HG03520 (cell line): Measurements from ENCODE around the gene MEMO1.
"Not testable (repeated sequence)": the region's sequence is repeated elsewhere in the genome, so short reads cannot be mapped to it uniquely, and the experiment has no call there.

ENCODE experiments used
- ATAC-seq: cut with Tn5 transposase; IDR thresholded peaks from one replicate; pipeline ENCODE4 v1.9.1; 2021; ENCODE audit warnings: mild to moderate bottlenecking, moderate library complexity; ENCODE audit not compliant: unreplicated experiment

Gene MEMO1

GRCh38 chr2:31998731-31999383 lies 12.0 kb downstream of the MEMO1 start:
- no peak for ATAC-seq

GRCh38 chr2:31997653-31998052 lies 13.2 kb downstream of the MEMO1 start:
- no peak for ATAC-seq

GRCh38 chr2:31996571-31997150 lies 14.1 kb downstream of the MEMO1 start:
- ATAC-seq = no peak

- ATAC-seq = no peak
Observed at GRCh38 chr2:31992934-31993333, 17.9 kb downstream of the MEMO1 start.

GRCh38 chr2:31992025-31992579 lies 18.7 kb downstream of the MEMO1 start:
- no peak for ATAC-seq

GRCh38 chr2:31989946-31990345 lies 20.9 kb downstream of the MEMO1 start:
- ATAC-seq = no peak

GRCh38 chr2:31987454-31988220 lies 23.2 kb downstream of the MEMO1 start:
- ATAC-seq = no peak

- no peak for ATAC-seq
Observed at GRCh38 chr2:31986906-31987305, 23.9 kb downstream of the MEMO1 start.

- no peak for ATAC-seq
Observed at GRCh38 chr2:31983762-31984467, 26.9 kb downstream of the MEMO1 start.

GRCh38 chr2:31980674-31981356 lies 30.0 kb downstream of the MEMO1 start:
- peak; percentile 99 for ATAC-seq

- no peak for ATAC-seq
Observed at GRCh38 chr2:31979956-31980355, 30.9 kb downstream of the MEMO1 start.

- no peak for ATAC-seq
Observed at GRCh38 chr2:31979018-31979417, 31.8 kb downstream of the MEMO1 start.

GRCh38 chr2:31978436-31978835 lies 32.4 kb downstream of the MEMO1 start:
- no peak for ATAC-seq

GRCh38 chr2:31973665-31974064 lies 37.1 kb downstream of the MEMO1 start:
- no peak for ATAC-seq

GRCh38 chr2:31972059-31972458 lies 38.7 kb downstream of the MEMO1 start:
- no peak for ATAC-seq

GRCh38 chr2:31969178-31969577 lies 41.6 kb downstream of the MEMO1 start:
- no peak for ATAC-seq

GRCh38 chr2:31967790-31968189 lies 43.0 kb downstream of the MEMO1 start:
- ATAC-seq = no peak

GRCh38 chr2:31966402-31966801 lies 44.4 kb downstream of the MEMO1 start:
- not testable (repeated sequence) for ATAC-seq

- no peak for ATAC-seq
Observed at GRCh38 chr2:31965094-31965493, 45.7 kb downstream of the MEMO1 start.

- no peak for ATAC-seq
Observed at GRCh38 chr2:31962757-31963361, 47.9 kb downstream of the MEMO1 start.
